ENCODE data around the gene MTG1.

Gene MTG1

DNA sequence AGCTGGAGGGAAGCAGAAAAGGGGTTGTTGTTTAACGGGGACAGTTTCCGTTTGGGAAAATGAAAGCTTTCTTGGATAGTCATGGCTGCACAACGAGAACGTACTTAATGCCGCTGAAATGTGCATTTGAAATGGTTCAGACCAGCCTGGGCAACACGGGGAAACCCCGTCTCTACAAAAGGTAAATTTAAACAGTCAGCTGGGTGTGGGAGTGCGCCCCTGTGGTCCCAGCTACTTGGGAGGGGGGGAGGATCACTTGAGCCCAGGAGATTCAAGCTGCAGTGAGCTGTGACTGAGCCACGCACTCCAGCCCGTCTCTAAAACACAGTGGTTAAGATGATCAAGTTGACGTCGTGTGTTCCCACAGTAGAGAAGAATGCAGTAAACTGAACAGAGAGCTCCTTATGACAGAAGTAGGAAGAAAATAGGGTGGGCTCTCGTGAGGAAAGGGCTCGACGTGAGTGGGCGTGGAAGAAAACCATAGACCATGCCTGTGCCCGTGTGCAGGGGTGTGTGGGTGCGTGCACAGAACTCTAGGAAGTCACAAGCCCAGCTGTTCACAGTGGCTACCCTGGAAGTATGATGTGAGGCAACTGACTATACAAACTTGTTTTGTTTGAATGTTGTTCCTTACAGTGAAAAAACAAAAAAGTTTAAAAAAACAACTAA is 32.0 kb upstream of the MTG1 start:
- no peak for ATAC-seq
- TF ChIP-seq ESRRG (CRISPR knock-in tag; IDR thresholded peaks at IDR 0.05) (no peak), RARB (CRISPR knock-in tag; IDR thresholded peaks at IDR 0.05) (no peak), BACH2 (CRISPR knock-in tag; IDR thresholded peaks at IDR 0.05; ENCODE audit: borderline replicate concordance) (no peak), CSDC2 (CRISPR knock-in tag; IDR thresholded peaks at IDR 0.05) (no peak), GLIS3 (CRISPR knock-in tag; IDR thresholded peaks at IDR 0.05) (no peak), ZFP3 (CRISPR knock-in tag; IDR thresholded peaks at IDR 0.05) (no peak), OSR1 (CRISPR knock-in tag; IDR thresholded peaks at IDR 0.05) (no peak), ZNF565 (CRISPR knock-in tag; conservative IDR thresholded peaks at IDR 0.05; ENCODE audit: low read depth) (no peak), ISL1 (CRISPR knock-in tag; IDR thresholded peaks at IDR 0.05) (no peak), SNAI2 (CRISPR knock-in tag; IDR thresholded peaks at IDR 0.05) (no peak), ZNF8 (CRISPR knock-in tag; IDR thresholded peaks at IDR 0.05) (no peak), ARNTL (CRISPR knock-in tag; IDR thresholded peaks at IDR 0.05; ENCODE audit: borderline replicate concordance, low read depth) (no peak)
- TF ChIP-seq, protein P1, sequence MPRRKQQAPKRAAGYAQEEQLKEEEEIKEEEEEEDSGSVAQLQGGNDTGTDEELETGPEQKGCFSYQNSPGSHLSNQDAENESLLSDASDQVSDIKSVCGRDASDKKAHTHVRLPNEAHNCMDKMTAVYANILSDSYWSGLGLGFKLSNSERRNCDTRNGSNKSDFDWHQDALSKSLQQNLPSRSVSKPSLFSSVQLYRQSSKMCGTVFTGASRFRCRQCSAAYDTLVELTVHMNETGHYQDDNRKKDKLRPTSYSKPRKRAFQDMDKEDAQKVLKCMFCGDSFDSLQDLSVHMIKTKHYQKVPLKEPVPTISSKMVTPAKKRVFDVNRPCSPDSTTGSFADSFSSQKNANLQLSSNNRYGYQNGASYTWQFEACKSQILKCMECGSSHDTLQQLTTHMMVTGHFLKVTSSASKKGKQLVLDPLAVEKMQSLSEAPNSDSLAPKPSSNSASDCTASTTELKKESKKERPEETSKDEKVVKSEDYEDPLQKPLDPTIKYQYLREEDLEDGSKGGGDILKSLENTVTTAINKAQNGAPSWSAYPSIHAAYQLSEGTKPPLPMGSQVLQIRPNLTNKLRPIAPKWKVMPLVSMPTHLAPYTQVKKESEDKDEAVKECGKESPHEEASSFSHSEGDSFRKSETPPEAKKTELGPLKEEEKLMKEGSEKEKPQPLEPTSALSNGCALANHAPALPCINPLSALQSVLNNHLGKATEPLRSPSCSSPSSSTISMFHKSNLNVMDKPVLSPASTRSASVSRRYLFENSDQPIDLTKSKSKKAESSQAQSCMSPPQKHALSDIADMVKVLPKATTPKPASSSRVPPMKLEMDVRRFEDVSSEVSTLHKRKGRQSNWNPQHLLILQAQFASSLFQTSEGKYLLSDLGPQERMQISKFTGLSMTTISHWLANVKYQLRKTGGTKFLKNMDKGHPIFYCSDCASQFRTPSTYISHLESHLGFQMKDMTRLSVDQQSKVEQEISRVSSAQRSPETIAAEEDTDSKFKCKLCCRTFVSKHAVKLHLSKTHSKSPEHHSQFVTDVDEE (CRISPR knock-in tag; IDR thresholded peaks at IDR 0.05) = no peak
- TF ChIP-seq, protein P2, sequence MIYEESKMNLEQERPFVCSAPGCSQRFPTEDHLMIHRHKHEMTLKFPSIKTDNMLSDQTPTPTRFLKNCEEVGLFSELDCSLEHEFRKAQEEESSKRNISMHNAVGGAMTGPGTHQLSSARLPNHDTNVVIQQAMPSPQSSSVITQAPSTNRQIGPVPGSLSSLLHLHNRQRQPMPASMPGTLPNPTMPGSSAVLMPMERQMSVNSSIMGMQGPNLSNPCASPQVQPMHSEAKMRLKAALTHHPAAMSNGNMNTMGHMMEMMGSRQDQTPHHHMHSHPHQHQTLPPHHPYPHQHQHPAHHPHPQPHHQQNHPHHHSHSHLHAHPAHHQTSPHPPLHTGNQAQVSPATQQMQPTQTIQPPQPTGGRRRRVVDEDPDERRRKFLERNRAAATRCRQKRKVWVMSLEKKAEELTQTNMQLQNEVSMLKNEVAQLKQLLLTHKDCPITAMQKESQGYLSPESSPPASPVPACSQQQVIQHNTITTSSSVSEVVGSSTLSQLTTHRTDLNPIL (CRISPR knock-in tag; IDR thresholded peaks at IDR 0.05; ENCODE audit: low read depth) = no peak
- TF ChIP-seq, protein P3, sequence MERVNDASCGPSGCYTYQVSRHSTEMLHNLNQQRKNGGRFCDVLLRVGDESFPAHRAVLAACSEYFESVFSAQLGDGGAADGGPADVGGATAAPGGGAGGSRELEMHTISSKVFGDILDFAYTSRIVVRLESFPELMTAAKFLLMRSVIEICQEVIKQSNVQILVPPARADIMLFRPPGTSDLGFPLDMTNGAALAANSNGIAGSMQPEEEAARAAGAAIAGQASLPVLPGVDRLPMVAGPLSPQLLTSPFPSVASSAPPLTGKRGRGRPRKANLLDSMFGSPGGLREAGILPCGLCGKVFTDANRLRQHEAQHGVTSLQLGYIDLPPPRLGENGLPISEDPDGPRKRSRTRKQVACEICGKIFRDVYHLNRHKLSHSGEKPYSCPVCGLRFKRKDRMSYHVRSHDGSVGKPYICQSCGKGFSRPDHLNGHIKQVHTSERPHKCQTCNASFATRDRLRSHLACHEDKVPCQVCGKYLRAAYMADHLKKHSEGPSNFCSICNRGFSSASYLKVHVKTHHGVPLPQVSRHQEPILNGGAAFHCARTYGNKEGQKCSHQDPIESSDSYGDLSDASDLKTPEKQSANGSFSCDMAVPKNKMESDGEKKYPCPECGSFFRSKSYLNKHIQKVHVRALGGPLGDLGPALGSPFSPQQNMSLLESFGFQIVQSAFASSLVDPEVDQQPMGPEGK (CRISPR knock-in tag; IDR thresholded peaks at IDR 0.05; ENCODE audit: borderline replicate concordance) = no peak

DNA sequence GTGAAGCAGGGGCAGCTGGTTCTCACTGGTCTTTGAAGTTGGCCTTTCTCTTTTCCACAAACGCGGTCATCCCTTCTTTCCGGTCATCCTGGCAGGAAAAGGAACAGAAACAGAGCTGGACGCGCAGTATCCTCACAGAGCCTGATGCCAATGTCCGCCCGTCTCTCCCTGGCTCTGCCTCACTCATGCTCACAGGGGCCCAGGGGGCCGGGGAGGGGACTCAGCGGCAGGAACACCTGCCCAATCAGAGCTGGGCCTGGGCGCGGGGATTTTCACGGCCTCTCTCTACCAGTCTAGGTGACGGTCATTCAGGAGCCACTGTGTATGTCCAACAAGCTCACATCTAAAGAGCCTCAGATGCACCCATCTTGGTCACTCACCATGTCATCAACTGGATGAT is 31.1 kb upstream of the MTG1 start:
- no peak for ATAC-seq
- TF ChIP-seq ZNF8 (CRISPR knock-in tag; IDR thresholded peaks at IDR 0.05) = no peak
- TF ChIP-seq ESRRG (CRISPR knock-in tag; IDR thresholded peaks at IDR 0.05) = no peak
- TF ChIP-seq ZC3H10 (CRISPR knock-in tag; IDR thresholded peaks at IDR 0.05) = no peak
- TF ChIP-seq TOX (CRISPR knock-in tag; IDR thresholded peaks at IDR 0.05; ENCODE audit: borderline replicate concordance) = no peak
- TF ChIP-seq PPARA (CRISPR knock-in tag; IDR thresholded peaks at IDR 0.05; ENCODE audit: borderline replicate concordance) = no peak
- TF ChIP-seq, protein P4, sequence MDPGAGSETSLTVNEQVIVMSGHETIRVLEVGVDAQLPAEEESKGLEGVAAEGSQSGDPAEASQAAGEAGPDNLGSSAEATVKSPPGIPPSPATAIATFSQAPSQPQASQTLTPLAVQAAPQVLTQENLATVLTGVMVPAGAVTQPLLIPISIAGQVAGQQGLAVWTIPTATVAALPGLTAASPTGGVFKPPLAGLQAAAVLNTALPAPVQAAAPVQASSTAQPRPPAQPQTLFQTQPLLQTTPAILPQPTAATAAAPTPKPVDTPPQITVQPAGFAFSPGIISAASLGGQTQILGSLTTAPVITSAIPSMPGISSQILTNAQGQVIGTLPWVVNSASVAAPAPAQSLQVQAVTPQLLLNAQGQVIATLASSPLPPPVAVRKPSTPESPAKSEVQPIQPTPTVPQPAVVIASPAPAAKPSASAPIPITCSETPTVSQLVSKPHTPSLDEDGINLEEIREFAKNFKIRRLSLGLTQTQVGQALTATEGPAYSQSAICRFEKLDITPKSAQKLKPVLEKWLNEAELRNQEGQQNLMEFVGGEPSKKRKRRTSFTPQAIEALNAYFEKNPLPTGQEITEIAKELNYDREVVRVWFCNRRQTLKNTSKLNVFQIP (CRISPR knock-in tag; IDR thresholded peaks at IDR 0.05; ENCODE audit: borderline replicate concordance, low read depth) = no peak
- no peak for TF ChIP-seq ZFP3 (CRISPR knock-in tag; IDR thresholded peaks at IDR 0.05)
- no peak for TF ChIP-seq TCF4 (CRISPR knock-in tag; IDR thresholded peaks at IDR 0.05; ENCODE audit: borderline replicate concordance)
- TF ChIP-seq, protein P2 (CRISPR knock-in tag; IDR thresholded peaks at IDR 0.05; ENCODE audit: low read depth) = no peak
- no peak for TF ChIP-seq RARB (CRISPR knock-in tag; IDR thresholded peaks at IDR 0.05)
- no peak for TF ChIP-seq CSDC2 (CRISPR knock-in tag; IDR thresholded peaks at IDR 0.05)

Measured in SK-N-SH treated with all-trans-retinoic acid at 6 μM for 48 hours (cell line).